Brain microvascular endothelial cell (primary cell): ENCODE results near the gene PDZRN4.
"Not testable (repeated sequence)": the region's sequence is repeated elsewhere in the genome, so short reads cannot be mapped to it uniquely, and the experiment has no call there.

Source experiments
- DNase-seq: peaks from one replicate; pipeline ENCODE4 v3.0.0-alpha.2; 2020
- H3K27ac ChIP-seq: fragments of 250-450 bp; sonication (Bioruptor Pico); 2 replicates; pipeline ENCODE4 v1.5.1; 2020; ENCODE audit warnings: mild to moderate bottlenecking, moderate library complexity
- H3K27me3 ChIP-seq: fragments of 250-450 bp; sonication (Bioruptor Pico); replicated peaks from 2 replicates; pipeline ENCODE4 v1.5.1; 2020; ENCODE audit warnings: mild to moderate bottlenecking
- H3K36me3 ChIP-seq: fragments of 250-450 bp; sonication (Bioruptor Pico); replicated peaks from 2 replicates; pipeline ENCODE4 v1.5.1; 2020; ENCODE audit warnings: mild to moderate bottlenecking
- H3K4me3 ChIP-seq: 2 replicates; pipeline ENCODE4 v1.5.1; 2011; ENCODE audit warnings: low read depth, mild to moderate bottlenecking, control low read depth, low read length, moderate library complexity
- in situ Hi-C: cut with HindIII; loops from 2 replicates; pipeline ENCODE4 v1.10.0; 2017; ENCODE audit warnings: low sequenced_read_pairs, low pct_ligation_motif_present
- TF ChIP-seq, protein P1 (sequence below): IDR thresholded peaks from 2 replicates; pipeline ENCODE4 v1.5.1; 2011; ENCODE audit warnings: low read depth, mild to moderate bottlenecking, moderate library complexity, low read length, control low read depth, inconsistent platforms; ENCODE audit errors: missing control alignments

The PDZRN4 gene

GRCh38 chr12:41531147-41531829, 343.2 kb downstream of the PDZRN4 start:
- H3K27me3 ChIP-seq, result no peaks in the 10 kb centered on the region
- DNase-seq, result no peak
- no peaks in the 10 kb centered on the region for H3K36me3 ChIP-seq
- no peak overlapping the region for H3K4me3 ChIP-seq
- TF ChIP-seq, protein P1, sequence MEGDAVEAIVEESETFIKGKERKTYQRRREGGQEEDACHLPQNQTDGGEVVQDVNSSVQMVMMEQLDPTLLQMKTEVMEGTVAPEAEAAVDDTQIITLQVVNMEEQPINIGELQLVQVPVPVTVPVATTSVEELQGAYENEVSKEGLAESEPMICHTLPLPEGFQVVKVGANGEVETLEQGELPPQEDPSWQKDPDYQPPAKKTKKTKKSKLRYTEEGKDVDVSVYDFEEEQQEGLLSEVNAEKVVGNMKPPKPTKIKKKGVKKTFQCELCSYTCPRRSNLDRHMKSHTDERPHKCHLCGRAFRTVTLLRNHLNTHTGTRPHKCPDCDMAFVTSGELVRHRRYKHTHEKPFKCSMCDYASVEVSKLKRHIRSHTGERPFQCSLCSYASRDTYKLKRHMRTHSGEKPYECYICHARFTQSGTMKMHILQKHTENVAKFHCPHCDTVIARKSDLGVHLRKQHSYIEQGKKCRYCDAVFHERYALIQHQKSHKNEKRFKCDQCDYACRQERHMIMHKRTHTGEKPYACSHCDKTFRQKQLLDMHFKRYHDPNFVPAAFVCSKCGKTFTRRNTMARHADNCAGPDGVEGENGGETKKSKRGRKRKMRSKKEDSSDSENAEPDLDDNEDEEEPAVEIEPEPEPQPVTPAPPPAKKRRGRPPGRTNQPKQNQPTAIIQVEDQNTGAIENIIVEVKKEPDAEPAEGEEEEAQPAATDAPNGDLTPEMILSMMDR, result no peak
- no peak overlapping the region for H3K27ac ChIP-seq
- in situ Hi-C loops, result no loop called here

DNA sequence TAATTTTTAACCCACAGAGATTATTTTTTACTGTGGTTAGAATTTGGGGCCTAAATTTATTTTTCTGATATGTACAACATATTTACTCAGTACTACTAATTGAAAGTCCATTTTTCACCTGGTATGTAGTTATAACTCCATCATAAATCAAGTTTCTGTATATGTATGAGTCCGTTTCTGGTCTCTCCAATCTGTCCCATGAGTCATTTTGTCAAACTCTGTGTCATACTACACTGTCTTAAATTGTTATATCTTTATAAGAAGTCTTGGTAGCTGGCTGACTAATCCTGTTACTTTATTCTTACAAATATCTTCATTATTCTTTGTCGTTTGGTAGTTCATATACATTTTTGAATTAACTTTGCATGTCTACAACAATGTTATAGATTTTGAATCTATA, 344.0 kb downstream of the PDZRN4 start:
- H3K4me3 ChIP-seq, result no peak overlapping the region
- H3K27ac ChIP-seq, result no peak overlapping the region
- no peaks in the 10 kb centered on the region for H3K27me3 ChIP-seq
- H3K36me3 ChIP-seq, result no peaks in the 10 kb centered on the region
- TF ChIP-seq, protein P1, result no peak
- no peak for DNase-seq
- in situ Hi-C loops, result no loop called here

GRCh38 chr12:41536813-41537490, 348.8 kb downstream of the PDZRN4 start:
- no peak for DNase-seq
- Histone ChIP-seq H3K27ac (no peak overlapping the region), H3K27me3 (no peaks in the 10 kb centered on the region), H3K36me3 (no peaks in the 10 kb centered on the region), H3K4me3 (no peak overlapping the region)
- in situ Hi-C loops, result no loop called here
- TF ChIP-seq, protein P1, result no peak

DNA sequence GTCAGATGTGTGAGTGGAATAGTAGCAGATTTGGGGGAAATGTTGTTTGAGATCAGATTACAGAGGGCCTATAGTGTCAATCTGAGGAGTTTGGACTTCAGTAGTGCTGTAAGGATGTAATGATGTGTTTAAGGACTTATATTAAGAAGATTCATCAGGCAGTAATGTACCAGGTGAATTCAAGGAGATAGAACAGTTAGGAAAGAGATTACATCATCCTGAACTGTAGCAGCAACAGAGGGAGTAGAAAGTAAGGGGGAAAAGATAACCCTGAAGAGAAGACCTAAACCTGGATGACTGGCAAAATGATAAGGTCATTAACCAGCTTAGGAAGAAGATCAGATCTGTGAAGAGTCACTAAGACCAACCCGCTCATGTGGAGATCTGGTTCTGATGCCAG, 349.4 kb downstream of the PDZRN4 start:
- Histone ChIP-seq H3K4me3 (no peak overlapping the region), H3K27ac (no peak overlapping the region), H3K27me3 (no peaks in the 10 kb centered on the region), H3K36me3 (no peaks in the 10 kb centered on the region)
- in situ Hi-C loops, result no loop called here
- TF ChIP-seq, protein P1, result no peak
- no peak for DNase-seq

GRCh38 chr12:41545761-41546160, 357.6 kb downstream of the PDZRN4 start:
- Histone ChIP-seq H3K27ac (no peak overlapping the region), H3K27me3 (no peaks in the 10 kb centered on the region), H3K36me3 (no peaks in the 10 kb centered on the region), H3K4me3 (no peak overlapping the region)
- no peak for DNase-seq
- in situ Hi-C loops, result no loop called here
- TF ChIP-seq, protein P1, result no peak

DNA sequence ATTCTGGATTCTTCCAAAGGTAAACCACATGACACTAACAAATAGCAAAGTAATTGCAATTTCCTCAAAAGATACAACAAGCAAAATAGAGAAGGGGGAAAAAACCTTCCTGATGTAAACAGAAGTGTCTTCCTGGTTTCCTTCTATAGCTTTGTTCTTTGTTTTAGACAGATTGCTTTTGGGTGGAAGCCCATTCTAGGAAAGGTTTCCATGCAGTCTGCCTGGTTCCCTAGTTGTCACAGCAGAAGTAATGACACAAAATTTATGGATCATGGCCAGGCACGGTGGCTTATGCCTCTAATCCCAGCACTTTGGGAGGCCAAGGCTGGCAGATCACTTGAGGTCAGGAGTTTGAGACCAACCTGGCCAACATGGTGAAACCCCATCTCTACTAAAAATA, 359.0 kb downstream of the PDZRN4 start:
- in situ Hi-C loops, H3K4me3 ChIP-seq: not testable (repeated sequence)

More for the DNA sequence above, 359.0 kb downstream of the PDZRN4 start:
- H3K27ac ChIP-seq, H3K36me3 ChIP-seq, H3K27me3 ChIP-seq, DNase-seq: not testable (repeated sequence)
